Fibroblast of the conjunctiva (primary cell): ENCODE data around the gene PAEP.

Source experiments
- DNase-seq: peaks from one replicate; pipeline ENCODE4 v3.0.0-alpha.2; 2010; ENCODE audit warnings: low read depth

Gene PAEP

DNA sequence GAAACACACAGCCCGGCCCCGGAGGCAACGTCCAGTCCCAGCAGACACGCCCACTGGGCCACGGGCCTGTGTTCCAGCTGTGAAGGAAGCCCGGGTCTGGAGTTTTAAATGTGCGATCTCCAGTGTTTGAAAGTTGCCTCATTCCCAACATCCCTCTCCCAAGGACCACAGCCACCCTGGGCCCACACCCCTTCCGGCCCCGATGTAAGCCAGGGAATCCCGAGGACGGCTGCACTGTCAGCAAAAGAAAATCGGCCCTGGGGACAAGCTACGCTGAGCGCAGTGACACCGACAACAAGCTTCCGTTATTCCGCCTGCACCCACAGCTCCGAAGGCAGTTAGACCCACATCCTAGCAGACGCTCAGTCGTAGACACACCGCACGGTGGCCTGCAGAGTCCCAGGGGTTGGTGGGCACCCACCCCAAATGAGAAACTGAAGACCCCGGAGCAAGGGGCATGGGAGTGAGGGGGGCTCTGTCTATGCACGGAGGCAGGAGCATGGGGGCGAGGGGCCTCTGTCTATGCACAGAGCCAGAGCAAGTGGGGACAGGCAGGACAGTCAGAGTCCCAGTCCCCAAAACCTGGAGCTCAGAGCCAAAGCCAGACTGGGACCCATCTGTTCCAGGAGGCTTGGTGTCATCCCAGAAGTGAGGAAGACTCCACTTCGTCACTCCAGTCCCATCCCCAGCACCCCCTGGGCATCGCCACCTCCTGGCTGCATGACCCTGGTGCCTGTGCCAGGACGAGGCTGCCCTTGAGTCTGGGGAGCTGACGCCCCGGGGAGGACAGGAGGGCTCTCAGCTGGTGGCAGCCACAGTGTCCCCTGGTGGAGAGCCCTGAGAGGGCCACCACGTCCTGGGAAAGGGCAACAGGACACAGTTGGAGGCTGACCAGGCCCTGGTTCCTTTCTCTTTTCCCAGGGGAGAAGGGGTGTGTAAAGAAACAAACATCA is 54.4 kb downstream of the PAEP start:
- DNase-seq: no peak
